Brain microvascular endothelial cell (primary cell): ENCODE results near the gene MAPK8IP2.

Experiments used
- DNase-seq: peaks from one replicate; pipeline ENCODE4 v3.0.0-alpha.2; 2020
- H3K27ac ChIP-seq: fragments of 250-450 bp; sonication (Bioruptor Pico); 2 replicates; pipeline ENCODE4 v1.5.1; 2020; ENCODE audit warnings: mild to moderate bottlenecking, moderate library complexity
- H3K27me3 ChIP-seq: fragments of 250-450 bp; sonication (Bioruptor Pico); replicated peaks from 2 replicates; pipeline ENCODE4 v1.5.1; 2020; ENCODE audit warnings: mild to moderate bottlenecking
- H3K36me3 ChIP-seq: fragments of 250-450 bp; sonication (Bioruptor Pico); replicated peaks from 2 replicates; pipeline ENCODE4 v1.5.1; 2020; ENCODE audit warnings: mild to moderate bottlenecking
- H3K4me3 ChIP-seq: 2 replicates; pipeline ENCODE4 v1.5.1; 2011; ENCODE audit warnings: low read depth, mild to moderate bottlenecking, control low read depth, low read length, moderate library complexity
- CTCF ChIP-seq: IDR thresholded peaks from 2 replicates; pipeline ENCODE4 v1.5.1; 2011; ENCODE audit warnings: low read depth, mild to moderate bottlenecking, moderate library complexity, low read length, control low read depth, inconsistent platforms; ENCODE audit errors: missing control alignments
- in situ Hi-C: cut with HindIII; loops from 2 replicates; pipeline ENCODE4 v1.10.0; 2017; ENCODE audit warnings: low sequenced_read_pairs, low pct_ligation_motif_present

The MAPK8IP2 gene

GRCh38 chr22:50568626-50569025 lies 32.0 kb upstream of the MAPK8IP2 start:
- no peak for TF ChIP-seq CTCF
- H3K27ac ChIP-seq: no peak overlapping the region
- in situ Hi-C loops: no loop called here

GRCh38 chr22:50569041-50569459 lies 31.5 kb upstream of the MAPK8IP2 start:
- Histone ChIP-seq H3K36me3 (no peaks in the 10 kb centered on the region), H3K27ac (no peak overlapping the region)

More at GRCh38 chr22:50568626-50569025, 32.0 kb upstream of the MAPK8IP2 start:
- H3K27me3 ChIP-seq: no peaks in the 10 kb centered on the region
- H3K36me3 ChIP-seq: no peaks in the 10 kb centered on the region
- DNase-seq: no peak
- no peak overlapping the region for H3K4me3 ChIP-seq

GRCh38 chr22:50569896-50570535 lies 30.6 kb upstream of the MAPK8IP2 start:
- H3K27me3 ChIP-seq: no peaks in the 10 kb centered on the region
- H3K36me3 ChIP-seq: no peaks in the 10 kb centered on the region

More at GRCh38 chr22:50569041-50569459, 31.5 kb upstream of the MAPK8IP2 start:
- no peaks in the 10 kb centered on the region for H3K27me3 ChIP-seq
- no peak overlapping the region for H3K4me3 ChIP-seq
- TF ChIP-seq CTCF: no peak
- no peak for DNase-seq
- in situ Hi-C loops: no loop called here

GRCh38 chr22:50570861-50571260 lies 29.7 kb upstream of the MAPK8IP2 start:
- no peaks in the 10 kb centered on the region for H3K27me3 ChIP-seq
- TF ChIP-seq CTCF: no peak
- no peak overlapping the region for H3K27ac ChIP-seq
- no peak overlapping the region for H3K4me3 ChIP-seq
- in situ Hi-C loops: no loop called here
- no peaks in the 10 kb centered on the region for H3K36me3 ChIP-seq
- no peak for DNase-seq

More at GRCh38 chr22:50569896-50570535, 30.6 kb upstream of the MAPK8IP2 start:
- H3K27ac ChIP-seq: no peak overlapping the region
- in situ Hi-C loops: no loop called here
- H3K4me3 ChIP-seq: no peak overlapping the region
- no peak for TF ChIP-seq CTCF
- no peak for DNase-seq

- Histone ChIP-seq H3K27ac (no peak overlapping the region), H3K36me3 (no peaks in the 10 kb centered on the region), H3K4me3 (no peak overlapping the region), H3K27me3 (no peaks in the 10 kb centered on the region)
- no peak for DNase-seq
- no peak for TF ChIP-seq CTCF
- in situ Hi-C loops: no loop called here
Measured at GRCh38 chr22:50571264-50572175, 29.1 kb upstream of the MAPK8IP2 start.
